Transverse colon (tissue), 4 donors: ENCODE data around the gene SYT17. TPM values are rescaled to one million over a fixed set of nuclear protein-coding genes. Genes with fewer than 3 reads are reported as not detected.
A peak's percentile ranks its signal among the peaks of the same experiment; 100 is the strongest.

Source experiments
- DNase-seq: peaks from one replicate; pipeline ENCODE4 v3.0.0-alpha.2; 2019
- H3K27ac ChIP-seq, 4 donors: fragments of 200-600 bp; sonication (generic); 2 replicates each; pipeline ENCODE4 v1.5.1; 2016 to 2018; ENCODE audit warnings: inconsistent platforms in 4 of 4
- H3K27me3 ChIP-seq: fragments of 200-600 bp; sonication (generic); 2 replicates; pipeline ENCODE4 v1.5.1; 2017; ENCODE audit warnings: inconsistent platforms
- H3K36me3 ChIP-seq, 4 donors: fragments of 200-600 bp; sonication (generic); 2 replicates each; pipeline ENCODE4 v1.5.1; 2017 to 2019; ENCODE audit warnings: inconsistent platforms in 4 of 4
- H3K4me1 ChIP-seq, 4 donors: fragments of 200-600 bp; sonication (generic); 2 replicates each; pipeline ENCODE4 v1.5.1; 2017 to 2020; ENCODE audit warnings: inconsistent platforms in 4 of 4
- H3K4me3 ChIP-seq, 4 donors: fragments of 200-600 bp; sonication (generic); 1 replicate in 1 of 4; 2 replicates in 3 of 4; pipeline versions ENCODE4 v1.5.1 to v1.6.1; 2017 to 2019; ENCODE audit warnings: inconsistent platforms in 4 of 4
- H3K9me3 ChIP-seq, 2 donors: fragments of 200-600 bp; sonication (generic); 2 replicates each; pipeline ENCODE4 v1.5.1; 2017 to 2019; ENCODE audit warnings: inconsistent platforms in 2 of 2
- EP300 ChIP-seq: sonication (generic); formaldehyde crosslinking; IDR thresholded peaks from one replicate; pipeline ENCODE4 v1.6.1; 2017; ENCODE audit warnings: antibody characterized with exemption, low read depth
- POLR2A ChIP-seq: fragments of 450-650 bp; IDR thresholded peaks from one replicate; pipeline ENCODE4 v1.6.1; 2016; ENCODE audit warnings: antibody characterized with exemption, mild to moderate bottlenecking, moderate library complexity
- POLR2AphosphoS5 ChIP-seq, 3 donors: sonication (generic); formaldehyde crosslinking; IDR thresholded peaks; one replicate each; pipeline ENCODE4 v1.6.1; 2016; ENCODE audit warnings: antibody characterized with exemption in 3 of 3
- WGBS, 2 donors: methylation state at CpG; one replicate each; pipeline ENCODE4 v1.1.5; 2018; ENCODE audit warnings: low coverage in 1 of 2; 5-methylcytosine and 5-hydroxymethylcytosine counted together
- in situ Hi-C, 4 donors: fragments of 200-750 bp; cut with MboI; loops; one replicate each; pipeline versions ENCODE4 v1.15.0 to v1.15.1; 2017; ENCODE audit warnings: low sequenced_read_pairs in 3 of 4, low pct_ligation_motif_present in 1 of 4, low pct_unique_long_range_greater_than_20kb in 1 of 4
- intact Hi-C: fragments of 100-400 bp; cut with DNase I; formaldehyde crosslinking; loops from one replicate; pipeline ENCODE4 v1.15.1; 2023; ENCODE audit warnings: low total_unique reads
- total RNA-seq, 4 donors: library from RNA; depleted of rRNA; stranded (reverse); fragments of >200 nt; gene quantifications; one replicate each; pipeline ENCODE4 v1.1.0, GENCODE V29; 2016
- TF ChIP-seq, protein P1 (sequence below), 5 experiments: fragments of 200-600 bp in 3 of 5; fragments of 450-650 bp in 2 of 5; sonication (generic) in 3 of 5; IDR thresholded peaks; 1 replicate in 2 of 5; 2 replicates in 3 of 5; pipeline ENCODE4 v1.5.1; 2016 to 2017; ENCODE audit warnings: antibody characterized with exemption in 5 of 5, inconsistent platforms in 3 of 5, mild to moderate bottlenecking in 2 of 5, moderate library complexity in 1 of 5

SYT17 gene
- total RNA-seq, 4 donors from 2014 or later, result 9.1 to 51.7 (median 19.1) TPM

DNA sequence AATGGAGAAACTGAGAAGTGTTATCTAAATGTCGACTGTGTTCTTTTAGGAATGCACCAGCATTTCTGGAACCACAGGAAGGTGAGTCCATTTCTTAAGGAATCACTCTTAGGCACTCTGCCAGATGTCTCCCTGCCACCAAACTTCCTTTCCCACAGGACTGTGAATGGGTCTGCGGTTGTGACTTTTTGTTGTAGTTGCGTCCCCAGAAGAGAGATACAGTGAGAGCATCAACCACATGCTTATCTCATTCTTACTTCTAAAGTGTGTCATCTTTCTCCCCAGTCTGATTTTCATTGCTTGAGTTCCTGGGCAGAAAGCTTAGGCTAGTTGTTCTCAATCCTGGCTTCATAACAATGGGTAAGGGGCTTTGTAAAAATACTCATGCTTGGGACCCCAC lies 40.8 kb upstream of the SYT17 start:
- intact Hi-C loops, result no loop called here
- H3K4me1 ChIP-seq, result peaks cover 10 to 43% (median 24%) of the 10 kb centered on the region in 4 donors
- peaks cover 0 to 3% of the 10 kb centered on the region in 2 donors for H3K9me3 ChIP-seq
- in situ Hi-C loops, result no loop called here
- H3K27ac ChIP-seq, result peak overlapping the region in 1 of 4 donors; percentile 39
- no peak overlapping the region for H3K4me3 ChIP-seq
- no peaks in the 10 kb centered on the region for H3K36me3 ChIP-seq
- TF ChIP-seq, protein P1, sequence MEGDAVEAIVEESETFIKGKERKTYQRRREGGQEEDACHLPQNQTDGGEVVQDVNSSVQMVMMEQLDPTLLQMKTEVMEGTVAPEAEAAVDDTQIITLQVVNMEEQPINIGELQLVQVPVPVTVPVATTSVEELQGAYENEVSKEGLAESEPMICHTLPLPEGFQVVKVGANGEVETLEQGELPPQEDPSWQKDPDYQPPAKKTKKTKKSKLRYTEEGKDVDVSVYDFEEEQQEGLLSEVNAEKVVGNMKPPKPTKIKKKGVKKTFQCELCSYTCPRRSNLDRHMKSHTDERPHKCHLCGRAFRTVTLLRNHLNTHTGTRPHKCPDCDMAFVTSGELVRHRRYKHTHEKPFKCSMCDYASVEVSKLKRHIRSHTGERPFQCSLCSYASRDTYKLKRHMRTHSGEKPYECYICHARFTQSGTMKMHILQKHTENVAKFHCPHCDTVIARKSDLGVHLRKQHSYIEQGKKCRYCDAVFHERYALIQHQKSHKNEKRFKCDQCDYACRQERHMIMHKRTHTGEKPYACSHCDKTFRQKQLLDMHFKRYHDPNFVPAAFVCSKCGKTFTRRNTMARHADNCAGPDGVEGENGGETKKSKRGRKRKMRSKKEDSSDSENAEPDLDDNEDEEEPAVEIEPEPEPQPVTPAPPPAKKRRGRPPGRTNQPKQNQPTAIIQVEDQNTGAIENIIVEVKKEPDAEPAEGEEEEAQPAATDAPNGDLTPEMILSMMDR (IDR thresholded peaks at IDR 0.05), result no peak
- TF ChIP-seq EP300, result no peak
- TF ChIP-seq POLR2AphosphoS5 (IDR thresholded peaks at IDR 0.05), result no peak
- TF ChIP-seq POLR2A, result no peak
- 78% methylated on average over 3 of the region's 3 CpGs; no CpG with 5 or more reads in 1 of the 2 donors for WGBS, 2 donors
- no peak for DNase-seq
- H3K27me3 ChIP-seq, result no peaks in the 10 kb centered on the region

DNA sequence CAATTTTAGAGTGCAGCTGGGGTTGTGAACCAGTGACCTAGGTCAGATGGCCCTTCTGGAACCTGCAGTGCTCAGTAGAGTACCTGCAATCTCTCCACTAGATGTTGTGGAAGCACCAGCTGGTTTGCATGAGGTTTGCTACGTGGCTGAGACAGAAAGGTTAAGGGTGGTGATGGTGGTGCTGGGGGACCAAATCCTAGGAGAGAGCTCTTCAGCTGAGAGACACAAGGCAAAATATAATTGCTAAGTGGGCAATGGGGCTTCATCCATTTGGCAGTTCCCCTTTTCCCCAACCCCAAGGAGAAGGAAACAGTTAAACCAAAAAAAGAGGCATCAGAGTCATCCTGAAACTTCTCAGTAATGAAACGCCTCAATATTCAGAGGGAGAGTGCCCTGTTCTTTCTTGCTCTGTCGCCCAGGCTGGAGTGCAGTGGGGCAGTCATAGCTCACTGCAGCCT lies 40.3 kb upstream of the SYT17 start:
- no peak overlapping the region for H3K4me3 ChIP-seq
- H3K36me3 ChIP-seq, result no peaks in the 10 kb centered on the region
- in situ Hi-C loops, result no loop called here
- 64% methylated on average over 3 of the region's 3 CpGs; no CpG with 5 or more reads in 1 of the 2 donors for WGBS, 2 donors
- intact Hi-C loops, result no loop called here
- H3K27me3 ChIP-seq, result no peaks in the 10 kb centered on the region
- TF ChIP-seq EP300 (no peak), POLR2A (no peak), POLR2AphosphoS5 (IDR thresholded peaks at IDR 0.05) (no peak)
- TF ChIP-seq, protein P1 (IDR thresholded peaks at IDR 0.05), result no peak
- H3K9me3 ChIP-seq, result peaks cover 0 to 3% of the 10 kb centered on the region in 2 donors
- H3K4me1 ChIP-seq, result peaks cover 10 to 47% (median 26%) of the 10 kb centered on the region in 4 donors
- no peak for DNase-seq
- H3K27ac ChIP-seq, result peak overlapping the region in 1 of 4 donors; percentile 39

DNA sequence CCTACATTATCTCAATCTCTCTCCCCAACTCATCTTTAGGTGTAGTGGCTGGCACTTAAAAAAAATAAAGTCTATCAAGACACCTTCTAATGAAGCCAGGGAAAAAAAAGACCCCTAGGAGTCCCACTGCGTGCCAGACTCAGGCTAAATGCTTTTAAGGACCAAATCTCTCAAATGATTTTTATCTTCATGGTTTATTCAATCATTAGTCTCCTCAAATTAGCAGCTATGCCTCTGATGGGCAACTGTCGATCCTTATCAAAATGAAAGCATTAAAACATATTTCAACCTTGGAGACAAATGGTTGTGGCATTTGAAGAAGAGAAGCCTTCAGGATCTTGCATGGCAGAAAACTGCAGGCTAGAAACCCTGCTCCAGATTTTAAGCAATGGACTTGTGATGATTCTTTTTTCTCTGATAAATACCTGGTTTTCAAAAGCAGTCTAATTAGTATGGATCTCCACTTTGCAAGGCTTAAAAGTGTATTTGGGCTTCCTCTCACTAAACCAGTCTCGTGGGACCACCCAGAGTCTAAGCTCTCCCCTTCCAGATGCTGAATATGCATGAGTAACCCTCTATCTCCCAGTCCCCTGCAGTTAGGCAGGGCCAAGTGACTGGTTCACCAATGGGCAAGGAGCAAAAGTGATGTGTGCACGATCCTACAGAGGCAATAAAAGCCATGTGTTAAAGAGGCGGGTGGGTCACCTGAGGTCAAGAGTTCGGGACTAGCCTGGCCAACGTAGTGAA lies 39.4 kb upstream of the SYT17 start:
- in situ Hi-C loops (no loop called here), intact Hi-C loops (no loop called here)
- 55 to 81% methylated on average over 2 to 7 of the region's 7 CpGs for WGBS, 2 donors
- DNase-seq, result no peak
- Histone ChIP-seq H3K4me3 (no peak overlapping the region), H3K9me3 (peaks cover 0 to 3% of the 10 kb centered on the region in 2 donors), H3K36me3 (no peaks in the 10 kb centered on the region), H3K4me1 (peaks cover 10 to 42% (median 27%) of the 10 kb centered on the region in 4 donors), H3K27me3 (no peaks in the 10 kb centered on the region), H3K27ac (peak overlapping the region in 1 of 4 donors; percentile 39)
- TF ChIP-seq POLR2A (no peak), POLR2AphosphoS5 (IDR thresholded peaks at IDR 0.05) (no peak), EP300 (no peak)
- TF ChIP-seq, protein P1 (IDR thresholded peaks at IDR 0.05), result no peak

DNA sequence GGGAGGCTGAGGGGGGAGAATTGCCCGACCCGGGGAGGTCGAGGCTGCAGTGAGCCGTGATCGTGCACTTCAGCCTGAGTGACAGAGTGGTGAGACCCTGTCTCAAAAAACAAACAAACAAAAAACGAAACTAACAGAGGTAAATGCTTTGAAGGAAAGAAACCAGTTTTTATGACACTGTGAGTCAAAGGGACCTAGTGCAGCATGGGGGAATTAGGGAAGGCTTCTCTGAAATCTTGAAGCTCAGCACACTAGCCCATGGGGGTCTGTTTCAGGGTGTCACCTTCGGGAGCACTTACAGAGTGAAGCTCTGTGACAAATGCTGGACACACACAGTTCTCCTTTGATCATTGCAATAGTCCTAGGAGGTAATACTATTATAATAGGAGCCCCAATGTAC lies 37.7 kb upstream of the SYT17 start:
- Histone ChIP-seq H3K4me1 (peaks cover 10 to 38% (median 25%) of the 10 kb centered on the region in 4 donors), H3K9me3 (peaks cover 0 to 3% of the 10 kb centered on the region in 2 donors), H3K4me3 (no peak overlapping the region), H3K27me3 (no peaks in the 10 kb centered on the region), H3K27ac (peak overlapping the region; percentile 65 to 79 (median 70)), H3K36me3 (no peaks in the 10 kb centered on the region)
- TF ChIP-seq, protein P1 (IDR thresholded peaks at IDR 0.05), result no peak
- TF ChIP-seq POLR2AphosphoS5 (IDR thresholded peaks at IDR 0.05) (no peak), EP300 (no peak), POLR2A (no peak)
- no peak for DNase-seq
- in situ Hi-C loops, result no loop called here
- intact Hi-C loops, result no loop called here
- WGBS, 2 donors, result 46 to 47% methylated on average over 6 to 7 of the region's 7 CpGs
